HG03060 (cell line): ENCODE measurements around the gene NCOA1.
"Not testable (repeated sequence)": the region's sequence is repeated elsewhere in the genome, so short reads cannot be mapped to it uniquely, and the experiment has no call there.

ENCODE experiments used
- ATAC-seq: cut with Tn5 transposase; IDR thresholded peaks from one replicate; pipeline ENCODE4 v1.9.1; 2021; ENCODE audit warnings: low read depth, moderate number of reproducible peaks; ENCODE audit not compliant: unreplicated experiment

Gene NCOA1

DNA sequence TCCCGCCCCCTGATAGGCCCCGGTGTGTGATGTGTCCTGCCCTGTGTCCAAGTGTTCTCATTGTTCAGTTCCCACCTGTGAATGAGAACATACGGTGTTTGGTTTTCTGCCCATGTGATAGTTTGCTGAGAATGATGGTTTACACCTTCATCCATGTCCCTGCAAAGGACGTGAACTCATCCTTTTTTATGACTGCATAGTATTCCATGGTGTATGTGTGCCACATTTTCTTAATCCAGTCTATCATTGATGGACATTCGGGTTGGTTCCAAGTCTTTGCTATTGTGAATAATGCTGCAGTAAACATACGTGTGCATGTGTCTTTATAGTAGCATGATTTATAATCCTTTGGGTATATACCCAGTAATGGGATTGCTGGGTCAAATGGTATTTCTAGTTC lies 40.6 kb downstream of the NCOA1 start:
- ATAC-seq = not testable (repeated sequence)

DNA sequence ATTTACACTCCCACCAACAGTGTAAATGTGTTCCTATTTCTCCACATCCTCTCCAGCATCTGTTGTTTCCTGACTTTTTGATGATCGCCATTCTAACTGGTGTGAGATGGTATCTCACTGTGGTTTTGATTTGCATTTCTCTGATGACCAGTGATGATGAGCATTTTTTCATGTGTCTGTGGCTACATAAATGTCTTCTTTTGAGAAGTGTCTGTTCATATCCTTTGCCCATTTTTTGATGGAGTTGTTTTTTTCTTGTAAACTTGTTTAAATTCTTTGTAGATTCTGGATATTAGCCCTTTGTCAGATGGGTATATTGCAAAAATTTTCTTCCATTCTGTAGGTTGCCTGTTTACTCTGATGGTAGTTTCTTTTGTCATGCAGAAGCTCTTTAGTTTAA lies 41.0 kb downstream of the NCOA1 start:
- ATAC-seq = not testable (repeated sequence)

DNA sequence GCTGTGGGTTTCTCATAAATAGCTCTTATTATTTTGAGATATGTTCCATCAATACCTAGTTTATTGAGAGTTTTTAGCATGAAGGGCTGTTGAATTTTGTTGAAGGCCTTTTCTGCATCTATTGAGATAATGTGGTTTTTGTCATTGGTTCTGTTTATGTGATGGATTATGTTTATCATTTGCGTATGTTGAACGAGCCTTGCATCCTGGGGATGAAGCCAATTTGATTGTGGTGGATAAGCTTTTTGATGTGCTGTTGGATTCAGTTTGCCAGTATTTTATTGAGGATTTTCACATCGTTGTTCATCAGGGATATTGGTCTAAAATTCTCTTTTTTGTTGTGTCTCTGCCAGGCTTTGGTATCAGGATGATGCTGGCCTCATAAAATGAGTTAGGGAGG lies 42.5 kb downstream of the NCOA1 start:
- ATAC-seq = not testable (repeated sequence)

- no peak for ATAC-seq
Measured at GRCh38 chr2:24538720-24539119, 47.7 kb downstream of the NCOA1 start.

DNA sequence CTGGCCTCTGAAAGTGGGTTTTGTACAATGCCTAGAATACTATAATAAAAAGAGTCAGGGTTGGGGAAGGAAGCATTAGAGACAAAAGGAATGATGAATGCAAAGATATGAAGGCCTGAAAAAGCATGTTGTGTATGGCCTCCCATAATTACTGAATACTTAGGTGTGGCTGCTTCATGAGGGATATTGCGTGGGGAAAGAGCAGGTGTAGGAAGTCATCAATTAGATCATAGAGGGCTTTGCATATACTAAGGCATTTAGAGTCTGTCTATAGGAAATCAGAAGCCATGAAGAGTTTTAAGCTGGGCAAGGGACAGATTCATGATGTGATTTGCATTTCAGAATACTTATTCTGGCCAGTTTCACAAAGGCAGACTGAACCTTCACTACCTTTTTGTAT lies 48.2 kb downstream of the NCOA1 start:
- ATAC-seq = no peak

DNA sequence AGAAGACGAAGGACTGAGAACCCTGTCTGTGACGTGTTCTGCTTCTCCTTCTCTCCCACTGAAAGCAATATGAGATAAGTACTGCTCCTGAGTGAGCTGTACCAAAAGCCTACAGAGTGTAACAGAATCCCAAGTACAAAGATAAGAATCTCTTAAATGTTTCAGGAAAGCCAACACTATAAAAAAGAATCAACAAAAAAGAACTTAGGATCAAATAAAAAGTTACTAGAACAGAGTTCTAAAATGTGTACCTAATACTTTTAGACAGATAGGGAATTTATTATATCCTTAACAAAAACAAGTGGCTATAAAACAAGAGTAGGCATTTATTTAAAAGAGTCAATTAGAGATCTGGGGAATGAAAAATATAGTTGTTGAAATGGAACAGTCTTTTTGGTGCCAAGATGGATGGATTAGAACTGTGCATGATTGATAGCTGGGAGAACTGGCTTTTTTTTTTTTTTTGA lies 49.0 kb downstream of the NCOA1 start:
- no peak for ATAC-seq

GRCh38 chr2:24541621-24542020 lies 50.6 kb downstream of the NCOA1 start:
- no peak for ATAC-seq

GRCh38 chr2:24542269-24542872 lies 51.3 kb downstream of the NCOA1 start:
- ATAC-seq = no peak

- ATAC-seq = no peak
Measured at GRCh38 chr2:24543252-24543651, 52.2 kb downstream of the NCOA1 start.

- ATAC-seq = no peak
Measured at GRCh38 chr2:24544456-24545115, 53.5 kb downstream of the NCOA1 start.

DNA sequence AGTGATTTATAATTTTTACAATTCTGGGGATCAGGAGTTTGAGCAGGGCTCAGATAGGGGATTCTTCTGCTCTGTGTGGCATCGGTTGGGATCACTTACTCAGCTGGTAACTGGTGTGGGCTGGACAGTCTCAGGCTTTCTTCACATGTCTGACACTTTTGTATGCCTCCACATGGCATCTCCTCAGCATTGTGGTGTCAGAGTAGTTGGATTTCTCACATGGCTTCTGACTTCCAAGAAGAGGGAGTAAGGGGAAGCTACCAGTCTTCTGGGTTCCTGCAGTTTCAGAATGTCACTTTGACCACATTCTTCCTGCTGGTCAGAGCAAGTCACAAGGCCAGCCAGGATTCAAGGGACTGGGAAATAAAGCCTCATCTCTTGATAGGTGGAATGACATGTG lies 55.6 kb downstream of the NCOA1 start:
- no peak for ATAC-seq

DNA sequence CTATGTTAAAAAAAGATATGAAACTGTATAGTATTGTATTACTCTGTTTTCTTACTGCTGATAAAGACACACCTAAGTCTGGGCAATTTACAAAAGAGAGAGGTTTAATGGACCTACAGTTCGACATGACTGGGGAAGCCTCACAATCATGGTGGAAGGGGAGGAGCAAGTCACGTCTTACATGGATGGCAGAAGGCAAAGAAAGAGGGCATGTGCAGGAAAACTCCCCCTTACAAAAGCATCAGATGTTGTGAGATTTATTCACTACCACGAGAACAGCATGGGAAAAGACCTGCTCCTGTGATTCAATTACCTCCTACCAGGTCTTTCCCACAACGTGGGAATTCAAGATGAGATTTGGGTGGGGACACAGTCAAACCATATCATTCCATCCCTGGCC lies 57.0 kb downstream of the NCOA1 start:
- ATAC-seq = no peak

DNA sequence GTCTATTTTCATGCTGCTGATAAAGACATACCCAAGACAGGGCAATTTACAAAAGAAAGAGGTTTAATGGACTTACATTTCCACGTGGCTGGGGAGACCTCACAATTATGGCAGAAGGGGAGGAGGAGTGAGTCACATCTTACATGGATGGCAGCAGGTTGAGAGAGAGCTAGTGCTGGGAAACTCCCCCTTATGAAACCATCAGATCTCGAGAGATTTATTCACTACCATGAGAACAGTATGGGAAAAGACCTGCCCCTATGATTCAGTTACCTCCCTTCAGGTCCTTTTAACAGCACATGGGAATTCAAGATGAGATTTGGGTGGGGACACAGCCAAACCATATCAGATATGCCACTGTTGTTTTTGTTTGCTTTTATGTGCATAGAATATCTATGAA lies 59.2 kb downstream of the NCOA1 start:
- not testable (repeated sequence) for ATAC-seq

DNA sequence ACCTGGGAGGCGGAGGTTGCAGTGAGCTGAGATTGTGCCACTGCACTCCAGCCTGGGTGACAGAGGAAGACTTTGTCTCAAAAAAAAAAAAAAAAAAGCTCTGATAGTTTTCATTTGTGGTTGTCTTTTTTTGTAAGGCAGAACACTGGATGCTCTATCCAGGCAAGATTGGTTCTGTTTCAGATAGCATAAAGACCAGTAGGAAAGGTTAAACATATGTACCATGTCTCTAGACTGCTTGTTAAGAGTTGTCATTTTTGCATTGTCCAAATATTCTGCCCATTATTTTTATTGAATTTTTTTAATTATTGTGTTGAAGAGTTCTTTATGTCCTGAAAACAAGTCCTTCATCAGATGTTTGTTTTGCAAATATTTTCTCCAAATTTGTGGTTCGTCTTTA lies 60.0 kb downstream of the NCOA1 start:
- no peak for ATAC-seq

GRCh38 chr2:24552836-24553235 lies 61.8 kb downstream of the NCOA1 start:
- no peak for ATAC-seq

GRCh38 chr2:24558781-24559472 lies 67.9 kb downstream of the NCOA1 start:
- no peak for ATAC-seq

GRCh38 chr2:24559473-24560113 lies 68.5 kb downstream of the NCOA1 start:
- ATAC-seq = no peak

GRCh38 chr2:24565537-24565936 lies 74.5 kb downstream of the NCOA1 start:
- no peak for ATAC-seq

DNA sequence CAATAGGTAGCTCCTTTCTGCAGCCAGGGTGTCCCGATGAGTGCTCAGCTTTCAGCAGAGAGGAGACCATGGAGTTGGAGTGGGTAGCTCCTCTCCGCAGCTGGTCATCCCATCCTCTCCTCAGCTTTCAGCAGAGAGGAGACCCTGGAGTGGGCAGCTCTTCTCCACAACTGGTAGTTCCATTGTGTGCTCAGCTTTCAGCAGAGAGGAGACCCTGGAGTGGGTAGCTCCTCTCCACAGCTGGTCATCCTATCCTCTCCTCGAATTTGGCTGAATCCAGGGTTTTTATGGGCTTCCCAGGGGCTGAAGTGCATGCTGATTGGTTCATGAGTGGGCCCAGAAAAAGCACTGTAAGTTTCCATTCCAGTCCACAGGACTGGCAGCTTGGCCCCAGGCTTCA lies 75.2 kb downstream of the NCOA1 start:
- ATAC-seq = no peak

GRCh38 chr2:24566630-24567029 lies 75.6 kb downstream of the NCOA1 start:
- no peak for ATAC-seq

- ATAC-seq = no peak
Measured at GRCh38 chr2:24568551-24568950, 77.5 kb downstream of the NCOA1 start.
